GM12878 (cell line): ENCODE data around the gene ANKRD13B. TPM values are rescaled to one million over a fixed set of nuclear protein-coding genes. Genes with fewer than 3 reads are reported as not detected.

Experiments used
- BCL3 ChIP-seq: IDR thresholded peaks from 2 replicates; pipeline ENCODE4 v1.6.1; 2011; ENCODE audit warnings: borderline replicate concordance, low read depth, mild to moderate bottlenecking, moderate library complexity, low read length; ENCODE audit not compliant: insufficient read depth, poor library complexity, severe bottlenecking
- CBX3 ChIP-seq: fragments of 200-600 bp; sonication (generic); IDR thresholded peaks from 2 replicates; pipeline ENCODE4 v1.6.1; 2016; ENCODE audit warnings: low read depth, borderline replicate concordance
- CEBPB ChIP-seq, 2 experiments: fragments of 150-350 bp in 1 of 2; IDR thresholded peaks; 2 replicates each; pipeline ENCODE4 v1.6.1; 2012 to 2014; ENCODE audit warnings: low read depth in 2 of 2, low read length in 2 of 2, borderline replicate concordance in 1 of 2, inconsistent platforms in 1 of 2
- EP300 ChIP-seq, 2 experiments: fragments of 150-350 bp in 1 of 2; IDR thresholded peaks; 2 replicates each; pipeline ENCODE4 v1.6.1; 2011 to 2012; ENCODE audit warnings: low read depth in 2 of 2, low read length in 2 of 2, borderline replicate concordance in 1 of 2, improper control_type of control experiment in 1 of 2, inconsistent platforms in 1 of 2; ENCODE audit not compliant: control insufficient read depth in 1 of 2
- ESRRA ChIP-seq: IDR thresholded peaks from 2 replicates; pipeline ENCODE4 v1.6.1; 2012; ENCODE audit warnings: mild to moderate bottlenecking, low read length, improper control_type of control experiment
- FOS ChIP-seq: IDR thresholded peaks from 3 replicates; pipeline ENCODE4 v1.6.1; 2011; ENCODE audit warnings: borderline replicate concordance; ENCODE audit not compliant: insufficient read length; ENCODE audit errors: extremely low read depth
- GATAD2B ChIP-seq: fragments of 450-650 bp; conservative IDR thresholded peaks from 2 replicates; pipeline ENCODE4 v1.6.1; 2017; ENCODE audit warnings: low read depth, mild to moderate bottlenecking, moderate library complexity
- HCFC1 ChIP-seq: fragments of 150-350 bp; IDR thresholded peaks from 2 replicates; pipeline ENCODE4 v1.6.1; 2014; ENCODE audit warnings: low read length
- IKZF1 ChIP-seq: fragments of 450-650 bp; conservative IDR thresholded peaks from 2 replicates; pipeline ENCODE4 v1.6.1; 2017; ENCODE audit warnings: antibody characterized with exemption, mild to moderate bottlenecking
- MEF2B ChIP-seq: fragments of 450-650 bp; IDR thresholded peaks from 2 replicates; pipeline ENCODE4 v1.6.1; 2018; ENCODE audit warnings: mild to moderate bottlenecking, moderate library complexity; ENCODE audit not compliant: partially characterized antibody, poor library complexity, severe bottlenecking
- NFIC ChIP-seq: IDR thresholded peaks from 2 replicates; pipeline ENCODE4 v1.6.1; 2012; ENCODE audit warnings: low read depth, mild to moderate bottlenecking, inconsistent platforms, low read length, moderate library complexity
- POLR2A ChIP-seq: IDR thresholded peaks from 2 replicates; pipeline ENCODE4 v1.6.1; 2011; ENCODE audit warnings: low read depth, mild to moderate bottlenecking, low read length
- POU2F2 ChIP-seq: IDR thresholded peaks from 3 replicates; pipeline ENCODE4 v1.6.1; 2011; ENCODE audit warnings: low read depth, mild to moderate bottlenecking, low read length, borderline replicate concordance
- RCOR1 ChIP-seq: conservative IDR thresholded peaks from 2 replicates; pipeline ENCODE4 v1.6.1; 2012; ENCODE audit warnings: low read depth, low read length, improper control_type of control experiment
- SIN3A ChIP-seq: IDR thresholded peaks from 2 replicates; pipeline ENCODE4 v1.6.1; 2012; ENCODE audit warnings: low read depth, low read length, improper control_type of control experiment
- SMAD1 ChIP-seq: fragments of 450-650 bp; IDR thresholded peaks from 2 replicates; pipeline ENCODE4 v1.6.1; 2018; ENCODE audit warnings: mild to moderate bottlenecking, low read depth; ENCODE audit not compliant: partially characterized antibody
- ZNF217 ChIP-seq: fragments of 450-650 bp; IDR thresholded peaks from 2 replicates; pipeline ENCODE4 v1.6.1; 2017; ENCODE audit warnings: antibody characterized with exemption, mild to moderate bottlenecking
- ZNF622 ChIP-seq: fragments of 450-650 bp; IDR thresholded peaks from 2 replicates; pipeline ENCODE4 v1.6.1; 2017; ENCODE audit warnings: mild to moderate bottlenecking, inconsistent platforms
- ZZZ3 ChIP-seq: IDR thresholded peaks from 2 replicates; pipeline ENCODE4 v1.6.1; 2011; ENCODE audit warnings: low read depth; ENCODE audit not compliant: control insufficient read depth, insufficient read length
- polyA plus RNA-seq, 11 experiments: library from polyadenylated mRNA; depleted of rRNA in 4 of 11; unstranded in 6 of 11; stranded (reverse) in 5 of 11; fragments of >200 nt; fragmentation: Nextera tagmentation in 4 of 11; fragmentation: Illumina TruSeq in 1 of 11; extraction: Ambion mirVana in 4 of 11; extraction: Trizol in 1 of 11; gene quantifications; 1 replicate in 1 of 11; 2 replicates in 10 of 11; pipeline versions ENCODE4 v1.2.1 to v1.2.3, GENCODE V29; 2011 to 2016; ENCODE audit warnings: inconsistent platforms in 2 of 11, missing spikeins in 2 of 11, low read depth in 1 of 11
- total RNA-seq, 4 experiments: library from RNA; depleted of rRNA in 3 of 4; stranded (reverse); fragments of >200 nt in 3 of 4; fragmentation: Illumina TruSeq in 1 of 4; extraction: Trizol in 1 of 4; gene quantifications; 2 replicates each; pipeline versions ENCODE4 v1.2.1 to v1.2.3, GENCODE V29; 2013 to 2021
- TF ChIP-seq, protein P1 (sequence below): fragments of 450-650 bp; IDR thresholded peaks from 2 replicates; pipeline ENCODE4 v1.6.1; 2018; ENCODE audit warnings: borderline replicate concordance, mild to moderate bottlenecking; ENCODE audit not compliant: partially characterized antibody
- TF ChIP-seq, protein P2 (sequence below): fragments of 450-650 bp; IDR thresholded peaks from 2 replicates; pipeline ENCODE4 v1.6.1; 2017; ENCODE audit warnings: low read depth, mild to moderate bottlenecking, moderate library complexity
- TF ChIP-seq, protein P3 (sequence below): IDR thresholded peaks from 2 replicates; pipeline ENCODE4 v1.6.1; 2012; ENCODE audit warnings: low read length, inconsistent platforms

ANKRD13B gene
- total and polyA plus RNA-seq, 10 of the 15 experiments (the other 5 are each of a cell fraction or from before 2014, with no cell fraction given) = 0.18 to 15.0 (median 2.8) TPM

- TF ChIP-seq RCOR1 (no peak), SMAD1 (no peak), IKZF1 (peak; percentile 46; the same call in 1 of the 2 replicates), MEF2B (peak; percentile 15), SIN3A (no peak), CBX3 (no peak), BCL3 (no peak), POU2F2 (no peak), ZNF622 (no peak), ESRRA (no peak), HCFC1 (no peak), GATAD2B (peak; percentile 42; the same call in 1 of the 2 replicates), POLR2A (peak; percentile 78), FOS (no peak), NFIC (no peak), ZZZ3 (no peak), CEBPB (IDR thresholded peaks at IDR 0.05; ENCODE audit: borderline replicate concordance in 1 of 2, low read depth in 2 of 2, low read length in 2 of 2) (no peak), ZNF217 (no peak), EP300 (IDR thresholded peaks at IDR 0.05; ENCODE audit: borderline replicate concordance in 1 of 2, control insufficient read depth in 1 of 2, low read depth in 2 of 2, low read length in 2 of 2) (no peak)
- TF ChIP-seq, protein P1, sequence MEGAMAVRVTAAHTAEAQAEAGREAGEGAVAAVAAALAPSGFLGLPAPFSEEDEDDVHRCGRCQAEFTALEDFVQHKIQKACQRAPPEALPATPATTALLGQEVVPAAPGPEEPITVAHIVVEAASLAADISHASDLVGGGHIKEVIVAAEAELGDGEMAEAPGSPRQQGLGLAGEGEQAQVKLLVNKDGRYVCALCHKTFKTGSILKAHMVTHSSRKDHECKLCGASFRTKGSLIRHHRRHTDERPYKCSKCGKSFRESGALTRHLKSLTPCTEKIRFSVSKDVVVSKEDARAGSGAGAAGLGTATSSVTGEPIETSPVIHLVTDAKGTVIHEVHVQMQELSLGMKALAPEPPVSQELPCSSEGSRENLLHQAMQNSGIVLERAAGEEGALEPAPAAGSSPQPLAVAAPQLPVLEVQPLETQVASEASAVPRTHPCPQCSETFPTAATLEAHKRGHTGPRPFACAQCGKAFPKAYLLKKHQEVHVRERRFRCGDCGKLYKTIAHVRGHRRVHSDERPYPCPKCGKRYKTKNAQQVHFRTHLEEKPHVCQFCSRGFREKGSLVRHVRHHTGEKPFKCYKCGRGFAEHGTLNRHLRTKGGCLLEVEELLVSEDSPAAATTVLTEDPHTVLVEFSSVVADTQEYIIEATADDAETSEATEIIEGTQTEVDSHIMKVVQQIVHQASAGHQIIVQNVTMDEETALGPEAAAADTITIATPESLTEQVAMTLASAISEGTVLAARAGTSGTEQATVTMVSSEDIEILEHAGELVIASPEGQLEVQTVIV = no peak
- TF ChIP-seq, protein P2, sequence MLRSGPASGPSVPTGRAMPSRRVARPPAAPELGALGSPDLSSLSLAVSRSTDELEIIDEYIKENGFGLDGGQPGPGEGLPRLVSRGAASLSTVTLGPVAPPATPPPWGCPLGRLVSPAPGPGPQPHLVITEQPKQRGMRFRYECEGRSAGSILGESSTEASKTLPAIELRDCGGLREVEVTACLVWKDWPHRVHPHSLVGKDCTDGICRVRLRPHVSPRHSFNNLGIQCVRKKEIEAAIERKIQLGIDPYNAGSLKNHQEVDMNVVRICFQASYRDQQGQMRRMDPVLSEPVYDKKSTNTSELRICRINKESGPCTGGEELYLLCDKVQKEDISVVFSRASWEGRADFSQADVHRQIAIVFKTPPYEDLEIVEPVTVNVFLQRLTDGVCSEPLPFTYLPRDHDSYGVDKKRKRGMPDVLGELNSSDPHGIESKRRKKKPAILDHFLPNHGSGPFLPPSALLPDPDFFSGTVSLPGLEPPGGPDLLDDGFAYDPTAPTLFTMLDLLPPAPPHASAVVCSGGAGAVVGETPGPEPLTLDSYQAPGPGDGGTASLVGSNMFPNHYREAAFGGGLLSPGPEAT = no peak
- TF ChIP-seq, protein P3, sequence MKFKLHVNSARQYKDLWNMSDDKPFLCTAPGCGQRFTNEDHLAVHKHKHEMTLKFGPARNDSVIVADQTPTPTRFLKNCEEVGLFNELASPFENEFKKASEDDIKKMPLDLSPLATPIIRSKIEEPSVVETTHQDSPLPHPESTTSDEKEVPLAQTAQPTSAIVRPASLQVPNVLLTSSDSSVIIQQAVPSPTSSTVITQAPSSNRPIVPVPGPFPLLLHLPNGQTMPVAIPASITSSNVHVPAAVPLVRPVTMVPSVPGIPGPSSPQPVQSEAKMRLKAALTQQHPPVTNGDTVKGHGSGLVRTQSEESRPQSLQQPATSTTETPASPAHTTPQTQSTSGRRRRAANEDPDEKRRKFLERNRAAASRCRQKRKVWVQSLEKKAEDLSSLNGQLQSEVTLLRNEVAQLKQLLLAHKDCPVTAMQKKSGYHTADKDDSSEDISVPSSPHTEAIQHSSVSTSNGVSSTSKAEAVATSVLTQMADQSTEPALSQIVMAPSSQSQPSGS = no peak
Measured at GRCh38 chr17:29568331-29569244, 24.3 kb upstream of the ANKRD13B start, which contains the start of gene TP53I13 (continued).
